GM18870 (cell line): ENCODE measurements around the gene HIVEP1.
"Not testable (repeated sequence)": the region's sequence is repeated elsewhere in the genome, so short reads cannot be mapped to it uniquely, and the experiment has no call there.

Experiments used
- ATAC-seq: cut with Tn5 transposase; IDR thresholded peaks from one replicate; pipeline ENCODE4 v1.9.1; 2021; ENCODE audit warnings: moderate library complexity; ENCODE audit not compliant: unreplicated experiment

The HIVEP1 gene

GRCh38 chr6:12082368-12082767 is 70.3 kb downstream of the HIVEP1 start:
- ATAC-seq: no peak

GRCh38 chr6:12083302-12083701 is 71.2 kb downstream of the HIVEP1 start:
- no peak for ATAC-seq

- no peak for ATAC-seq
Observed at GRCh38 chr6:12083763-12084162, 71.7 kb downstream of the HIVEP1 start.

GRCh38 chr6:12084681-12085080 is 72.6 kb downstream of the HIVEP1 start:
- ATAC-seq: no peak

- ATAC-seq: no peak
Observed at GRCh38 chr6:12088531-12088930, 76.4 kb downstream of the HIVEP1 start.

GRCh38 chr6:12090714-12091113 is 78.6 kb downstream of the HIVEP1 start:
- ATAC-seq: no peak

GRCh38 chr6:12092762-12093161 is 80.7 kb downstream of the HIVEP1 start:
- no peak for ATAC-seq

- no peak for ATAC-seq
Observed at GRCh38 chr6:12094689-12095088, 82.6 kb downstream of the HIVEP1 start.

GRCh38 chr6:12096342-12096741 is 84.2 kb downstream of the HIVEP1 start:
- ATAC-seq: no peak

GRCh38 chr6:12097791-12098190 is 85.7 kb downstream of the HIVEP1 start:
- ATAC-seq: no peak

- ATAC-seq: no peak
Observed at GRCh38 chr6:12099623-12100338, 87.7 kb downstream of the HIVEP1 start.

GRCh38 chr6:12101048-12101447 is 88.9 kb downstream of the HIVEP1 start:
- ATAC-seq: no peak

- no peak for ATAC-seq
Observed at GRCh38 chr6:12101653-12102312, 89.7 kb downstream of the HIVEP1 start.

GRCh38 chr6:12102350-12102749 is 90.2 kb downstream of the HIVEP1 start:
- no peak for ATAC-seq

GRCh38 chr6:12103158-12103557 is 91.0 kb downstream of the HIVEP1 start:
- ATAC-seq: no peak

GRCh38 chr6:12105271-12105670 is 93.2 kb downstream of the HIVEP1 start:
- ATAC-seq: no peak

- not testable (repeated sequence) for ATAC-seq
Observed at GRCh38 chr6:12108376-12108775, 96.3 kb downstream of the HIVEP1 start.

GRCh38 chr6:12110523-12111362 is 98.6 kb downstream of the HIVEP1 start:
- ATAC-seq: no peak

- no peak for ATAC-seq
Observed at GRCh38 chr6:12111363-12111670, 99.2 kb downstream of the HIVEP1 start.

- no peak for ATAC-seq
Observed at GRCh38 chr6:12112540-12113189, 100.6 kb downstream of the HIVEP1 start.

GRCh38 chr6:12113190-12113577 is 101.1 kb downstream of the HIVEP1 start:
- no peak for ATAC-seq
